Measurements from ENCODE around the gene ACSM3.
A peak's percentile ranks its signal among the peaks of the same experiment; 100 is the strongest.
"Not testable (repeated sequence)": the region's sequence is repeated elsewhere in the genome, so short reads cannot be mapped to it uniquely, and the experiment has no call there.

ACSM3 gene

GRCh38 chr16:20761175-20761574 is 2.6 kb upstream of the ACSM3 start:
- H3K4me1 ChIP-seq: no peaks in the 10 kb centered on the region
- TF ChIP-seq, protein P1, sequence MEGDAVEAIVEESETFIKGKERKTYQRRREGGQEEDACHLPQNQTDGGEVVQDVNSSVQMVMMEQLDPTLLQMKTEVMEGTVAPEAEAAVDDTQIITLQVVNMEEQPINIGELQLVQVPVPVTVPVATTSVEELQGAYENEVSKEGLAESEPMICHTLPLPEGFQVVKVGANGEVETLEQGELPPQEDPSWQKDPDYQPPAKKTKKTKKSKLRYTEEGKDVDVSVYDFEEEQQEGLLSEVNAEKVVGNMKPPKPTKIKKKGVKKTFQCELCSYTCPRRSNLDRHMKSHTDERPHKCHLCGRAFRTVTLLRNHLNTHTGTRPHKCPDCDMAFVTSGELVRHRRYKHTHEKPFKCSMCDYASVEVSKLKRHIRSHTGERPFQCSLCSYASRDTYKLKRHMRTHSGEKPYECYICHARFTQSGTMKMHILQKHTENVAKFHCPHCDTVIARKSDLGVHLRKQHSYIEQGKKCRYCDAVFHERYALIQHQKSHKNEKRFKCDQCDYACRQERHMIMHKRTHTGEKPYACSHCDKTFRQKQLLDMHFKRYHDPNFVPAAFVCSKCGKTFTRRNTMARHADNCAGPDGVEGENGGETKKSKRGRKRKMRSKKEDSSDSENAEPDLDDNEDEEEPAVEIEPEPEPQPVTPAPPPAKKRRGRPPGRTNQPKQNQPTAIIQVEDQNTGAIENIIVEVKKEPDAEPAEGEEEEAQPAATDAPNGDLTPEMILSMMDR (IDR thresholded peaks at IDR 0.05): no peak
- intact Hi-C loops (cut with DNase I; ENCODE audit: low total_unique reads): no loop called here
- DNase-seq: no peak
- no peaks in the 10 kb centered on the region for H3K36me3 ChIP-seq
- H3K27me3 ChIP-seq: no peaks in the 10 kb centered on the region
- no peak overlapping the region for H3K4me3 ChIP-seq
- H3K27ac ChIP-seq: no peak overlapping the region
- H3K9me3 ChIP-seq: no peaks in the 10 kb centered on the region

DNA sequence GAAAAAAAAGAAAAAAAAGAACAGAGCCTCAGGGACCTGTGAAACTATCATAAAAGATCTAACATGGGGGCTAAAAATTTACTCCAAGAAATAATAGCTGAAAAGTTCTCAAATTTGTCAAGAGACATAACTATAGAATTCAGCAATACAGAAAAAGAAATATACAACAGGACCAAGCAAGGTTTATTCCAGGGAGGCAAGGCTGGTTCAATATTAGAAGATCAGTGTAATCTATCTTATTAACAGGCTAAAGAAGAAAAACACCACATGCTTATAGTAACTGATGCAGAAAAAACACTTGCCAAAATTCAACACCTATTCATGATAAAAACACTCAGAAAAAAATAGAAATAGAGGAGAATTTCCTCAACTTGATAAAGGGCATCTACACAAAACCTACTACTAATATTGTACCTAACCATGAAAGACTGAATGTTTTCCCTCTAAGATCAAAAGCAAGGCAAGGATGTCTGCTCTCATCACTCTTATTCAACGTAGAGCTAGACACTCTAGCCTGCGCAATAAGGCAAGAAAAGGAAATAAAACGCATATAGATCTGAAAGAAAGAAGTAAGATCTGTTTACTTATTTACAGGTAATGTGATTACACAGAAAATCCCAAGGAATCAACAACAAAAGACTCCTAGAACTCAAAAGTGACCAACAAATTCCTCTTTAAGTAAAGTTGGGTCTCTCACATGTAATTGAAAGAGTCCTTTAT is 1.2 kb upstream of the ACSM3 start:
- no peaks in the 10 kb centered on the region for H3K27me3 ChIP-seq
- no peaks in the 10 kb centered on the region for H3K4me1 ChIP-seq
- no peak overlapping the region for H3K4me3 ChIP-seq
- TF ChIP-seq, protein P1 (IDR thresholded peaks at IDR 0.05): no peak
- DNase-seq: no peak
- H3K9me3 ChIP-seq: no peaks in the 10 kb centered on the region
- H3K36me3 ChIP-seq: no peaks in the 10 kb centered on the region
- peak overlapping the region; percentile 57 to 71 for H3K27ac ChIP-seq
- intact Hi-C loops (cut with DNase I; ENCODE audit: low total_unique reads): no loop called here

GRCh38 chr16:20764448-20764847 is 634 bp downstream of the ACSM3 start:
- H3K4me1 ChIP-seq; H3K27me3 ChIP-seq; intact Hi-C loops (cut with DNase I; ENCODE audit: low total_unique reads); DNase-seq; H3K4me3 ChIP-seq; H3K36me3 ChIP-seq; H3K9me3 ChIP-seq: not testable (repeated sequence)
- peak overlapping the region in 1 of 2 donors; percentile 57 for H3K27ac ChIP-seq

- no peaks in the 10 kb centered on the region for H3K9me3 ChIP-seq
- no peak overlapping the region for H3K27ac ChIP-seq
- TF ChIP-seq, protein P1 (IDR thresholded peaks at IDR 0.05): no peak
- no peak overlapping the region for H3K4me3 ChIP-seq
- no peaks in the 10 kb centered on the region for H3K27me3 ChIP-seq
- no peaks in the 10 kb centered on the region for H3K36me3 ChIP-seq
- DNase-seq: no peak
- intact Hi-C loops (cut with DNase I; ENCODE audit: low total_unique reads): no loop called here
- H3K4me1 ChIP-seq: no peaks in the 10 kb centered on the region
These were observed 1.9 kb downstream of the ACSM3 start for GRCh38 chr16:20765732-20766131.

DNA sequence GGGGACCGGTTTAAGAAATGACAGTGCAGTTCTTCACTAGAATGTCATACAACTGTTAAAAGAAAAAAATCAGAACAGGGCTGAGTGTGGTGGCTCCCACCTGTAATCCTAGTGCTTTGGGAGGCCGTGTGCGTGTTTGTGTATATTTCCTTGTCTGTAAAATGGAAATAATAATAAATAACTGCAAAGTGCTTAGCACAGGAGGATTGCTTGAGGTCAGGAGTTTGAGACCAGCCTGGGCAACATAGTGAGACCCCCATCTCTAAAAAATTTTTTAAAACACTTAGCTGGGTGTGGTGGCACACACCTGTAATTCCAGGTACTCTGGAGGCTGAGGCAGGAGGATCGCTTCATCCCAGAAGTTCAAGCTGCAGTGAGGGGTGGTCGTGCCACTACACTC is 2.5 kb downstream of the ACSM3 start:
- no peaks in the 10 kb centered on the region for H3K9me3 ChIP-seq
- no peaks in the 10 kb centered on the region for H3K36me3 ChIP-seq
- no peak overlapping the region for H3K27ac ChIP-seq
- intact Hi-C loops (cut with DNase I; ENCODE audit: low total_unique reads): no loop called here
- TF ChIP-seq, protein P1 (IDR thresholded peaks at IDR 0.05): no peak
- no peaks in the 10 kb centered on the region for H3K4me1 ChIP-seq
- H3K27me3 ChIP-seq: no peaks in the 10 kb centered on the region
- H3K4me3 ChIP-seq: no peak overlapping the region
- DNase-seq: no peak

DNA sequence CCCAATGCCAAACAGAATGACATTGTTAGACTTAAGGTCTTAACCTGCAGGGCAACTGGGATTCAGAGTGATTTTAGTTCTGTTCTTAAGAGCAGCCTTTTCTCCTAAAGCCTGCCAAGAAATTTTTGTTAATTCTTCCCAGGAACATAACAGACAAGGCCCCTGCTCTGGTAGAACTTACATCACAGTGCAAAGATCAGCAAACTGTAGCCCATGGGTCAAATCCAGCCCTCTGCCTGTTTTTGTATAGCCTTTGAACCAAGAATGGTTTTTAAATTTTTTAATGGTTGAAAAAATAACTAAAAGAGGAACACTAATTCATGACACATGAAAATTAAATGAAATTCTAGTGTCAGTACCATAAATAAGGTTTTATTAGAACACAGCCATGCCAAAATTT is 3.8 kb downstream of the ACSM3 start:
- Histone ChIP-seq H3K27me3 (no peaks in the 10 kb centered on the region), H3K4me1 (no peaks in the 10 kb centered on the region), H3K27ac (no peak overlapping the region), H3K4me3 (no peak overlapping the region), H3K36me3 (no peaks in the 10 kb centered on the region), H3K9me3 (no peaks in the 10 kb centered on the region)
- DNase-seq: no peak
- intact Hi-C loops (cut with DNase I; ENCODE audit: low total_unique reads): no loop called here
- TF ChIP-seq, protein P1 (IDR thresholded peaks at IDR 0.05): no peak

Data from tibial artery (tissue), 4 donors.